H1 (cell line): Measurements from ENCODE around the gene RIPPLY2. TPM values are rescaled to one million over a fixed set of nuclear protein-coding genes. Genes with fewer than 3 reads are reported as not detected.
A peak's percentile ranks its signal among the peaks of the same experiment; 100 is the strongest.

Experiments
- CTCF ChIA-PET: fragments of 300-600 bp; sonication (Branson Sonifier 250); formaldehyde crosslinking; loops from one replicate; lab custom pipeline; 2021; ENCODE audit not compliant: partially characterized antibody; lab: Charles Lee
- POLR2A ChIA-PET: fragments of 300-600 bp; sonication (Branson Sonifier 250); formaldehyde crosslinking; loops from one replicate; lab custom pipeline; 2021; ENCODE audit warnings: inconsistent platforms; ENCODE audit not compliant: partially characterized antibody; lab: Charles Lee
- DNase-seq, 2 experiments: peaks; one replicate each; pipeline versions ENCODE4 v3.0.0 to v3.0.0-alpha.2; 2010 to 2022; ENCODE audit warnings: low spot score in 2 of 2, low read depth in 1 of 2, mixed read lengths in 1 of 2
- FAIRE-seq: peaks from 2 replicates; lab custom pipeline; 2011; peaks lifted over from hg19 to GRCh38; lab: Jason Lieb, UNC
- H2AFZ ChIP-seq: 2 replicates; pipeline ENCODE4 v1.8.1; 2012; ENCODE audit warnings: low read length, inconsistent platforms
- H2AK5ac ChIP-seq: 2 replicates; pipeline ENCODE4 v1.6.1; 2013; ENCODE audit warnings: low read depth, low read length
- H2BK120ac ChIP-seq: replicated peaks from 2 replicates; pipeline ENCODE3; 2013; ENCODE audit warnings: low read depth, low read length, inconsistent platforms
- H2BK12ac ChIP-seq: 2 replicates; pipeline ENCODE4 v1.6.1; 2013; ENCODE audit warnings: low read depth, low read length
- H2BK15ac ChIP-seq: 2 replicates; pipeline ENCODE4 v1.6.1; 2013; ENCODE audit warnings: low read length
- H2BK20ac ChIP-seq: 2 replicates; pipeline ENCODE4 v1.6.1; 2013; ENCODE audit warnings: low read length
- H2BK5ac ChIP-seq: 2 replicates; pipeline ENCODE4 v1.6.1; 2013; ENCODE audit warnings: low read depth, low read length
- H3K14ac ChIP-seq: 2 replicates; pipeline ENCODE4 v1.6.1; 2013; ENCODE audit warnings: inconsistent platforms; ENCODE audit not compliant: insufficient read length
- H3K18ac ChIP-seq: 2 replicates; pipeline ENCODE4 v1.6.1; 2013; ENCODE audit warnings: low read length; ENCODE audit errors: extremely low read depth
- H3K23ac ChIP-seq: 2 replicates; pipeline ENCODE4 v1.6.1; 2013; ENCODE audit warnings: inconsistent platforms; ENCODE audit not compliant: insufficient read length
- H3K23me2 ChIP-seq: 2 replicates; pipeline ENCODE4 v1.6.1; 2013; ENCODE audit warnings: low read depth, low read length
- H3K27ac ChIP-seq: 2 replicates; pipeline ENCODE4 v1.6.1; 2011; ENCODE audit warnings: low read depth, low read length, inconsistent platforms
- H3K27me3 ChIP-seq, 4 experiments: replicated peaks in 1 of 4; 1 replicate in 1 of 4; 2 replicates in 3 of 4; pipeline versions ENCODE4 v1.6.1 to v1.8.1; 2011 to 2013; ENCODE audit warnings: low read length in 3 of 4, mild to moderate bottlenecking in 3 of 4, inconsistent platforms in 2 of 4, mixed read lengths in 2 of 4, moderate library complexity in 1 of 4; ENCODE audit not compliant: control insufficient read depth in 3 of 4, insufficient read depth in 3 of 4; ENCODE audit errors: extremely low read depth in 1 of 4
- H3K36me3 ChIP-seq, 4 experiments: 2 replicates each; pipeline versions ENCODE4 v1.6.1 to v1.8.1; 2011 to 2013; ENCODE audit warnings: mild to moderate bottlenecking in 4 of 4, low read length in 3 of 4, moderate library complexity in 2 of 4, control low read depth in 1 of 4, inconsistent platforms in 1 of 4; ENCODE audit not compliant: insufficient read depth in 4 of 4, control insufficient read depth in 2 of 4
- H3K4ac ChIP-seq: replicated peaks from 2 replicates; pipeline ENCODE3; 2013; ENCODE audit warnings: low read length, low read depth, mixed read lengths, inconsistent platforms; ENCODE audit not compliant: insufficient read length
- H3K4me1 ChIP-seq, 4 experiments: replicated peaks in 1 of 4; 1 replicate in 1 of 4; 2 replicates in 3 of 4; pipeline versions ENCODE4 v1.6.1 to v1.8.1; 2011 to 2013; ENCODE audit warnings: low read length in 3 of 4, inconsistent platforms in 2 of 4, mixed read lengths in 1 of 4; ENCODE audit not compliant: insufficient read depth in 4 of 4, control insufficient read depth in 3 of 4
- H3K4me2 ChIP-seq, 2 experiments: 2 replicates each; pipeline versions ENCODE4 v1.6.1 to v1.8.1; 2011 to 2013; ENCODE audit warnings: low read depth in 2 of 2, low read length in 2 of 2, control low read depth in 1 of 2, inconsistent platforms in 1 of 2, mild to moderate bottlenecking in 1 of 2; ENCODE audit not compliant: insufficient read depth in 1 of 2
- H3K4me3 ChIP-seq, 4 experiments: fragments of 200-600, 300-600 bp in 1 of 4; sonication (generic), shearing (Covaris generic), sonication (Bioruptor Twin) in 1 of 4; 2 replicates each; pipeline versions ENCODE4 v1.5.1 to v1.8.1; 2011 to 2016; ENCODE audit warnings: low read length in 4 of 4, low read depth in 3 of 4, control low read depth in 2 of 4, inconsistent platforms in 2 of 4, mild to moderate bottlenecking in 2 of 4, mixed read lengths in 1 of 4, moderate library complexity in 1 of 4; ENCODE audit not compliant: insufficient read depth in 2 of 4; ENCODE audit errors: extremely low read depth in 1 of 4
- H3K56ac ChIP-seq: replicated peaks from 2 replicates; pipeline ENCODE3; 2013; ENCODE audit warnings: low read depth, mild to moderate bottlenecking, mixed read lengths, low read length, inconsistent platforms; ENCODE audit not compliant: insufficient read length
- H3K79me1 ChIP-seq: 2 replicates; pipeline ENCODE4 v1.6.1; 2013; ENCODE audit warnings: low read depth, low read length, control low read depth
- H3K79me2 ChIP-seq, 2 experiments: 2 replicates each; pipeline versions ENCODE4 v1.6.1 to v1.8.1; 2012 to 2013; ENCODE audit warnings: low read length in 2 of 2, mild to moderate bottlenecking in 2 of 2, inconsistent platforms in 1 of 2; ENCODE audit not compliant: insufficient read depth in 2 of 2, control insufficient read depth in 1 of 2
- H3K9ac ChIP-seq, 4 experiments: replicated peaks in 1 of 4; 1 replicate in 1 of 4; 2 replicates in 3 of 4; pipeline versions ENCODE4 v1.6.1 to v1.8.1; 2011 to 2013; ENCODE audit warnings: low read depth in 3 of 4, low read length in 3 of 4, control low read depth in 2 of 4, mild to moderate bottlenecking in 2 of 4, moderate library complexity in 2 of 4, inconsistent platforms in 1 of 4; ENCODE audit errors: extremely low read depth in 1 of 4
- H3K9me3 ChIP-seq, 2 experiments: 2 replicates each; pipeline versions ENCODE4 v1.6.1 to v1.8.1; 2012 to 2013; ENCODE audit warnings: mild to moderate bottlenecking in 2 of 2, moderate library complexity in 2 of 2, control low read depth in 1 of 2, inconsistent platforms in 1 of 2, low read depth in 1 of 2, low read length in 1 of 2, mixed read lengths in 1 of 2; ENCODE audit not compliant: insufficient read depth in 2 of 2
- H4K20me1 ChIP-seq, 2 experiments: replicated peaks in 1 of 2; 2 replicates each; pipeline versions ENCODE3 to v1.8.1; 2011 to 2013; ENCODE audit warnings: inconsistent platforms in 2 of 2, low read length in 2 of 2, mild to moderate bottlenecking in 1 of 2; ENCODE audit not compliant: insufficient read depth in 2 of 2, control insufficient read depth in 1 of 2
- H4K5ac ChIP-seq: 2 replicates; pipeline ENCODE4 v1.6.1; 2013; ENCODE audit warnings: low read length, low read depth, mixed read lengths, inconsistent platforms; ENCODE audit not compliant: insufficient read length
- H4K8ac ChIP-seq: 2 replicates; pipeline ENCODE4 v1.8.0; 2013; ENCODE audit warnings: mild to moderate bottlenecking, moderate library complexity, low read length, inconsistent platforms; ENCODE audit not compliant: insufficient read depth; ENCODE audit errors: extremely low read depth
- H4K91ac ChIP-seq: replicated peaks from 2 replicates; pipeline ENCODE3; 2013; ENCODE audit warnings: low read length, mixed read lengths, inconsistent platforms; ENCODE audit not compliant: insufficient read length
- GABPA ChIP-seq: IDR thresholded peaks from 2 replicates; pipeline ENCODE4 v1.6.1; 2011; ENCODE audit warnings: mild to moderate bottlenecking, low read length, moderate library complexity, borderline replicate concordance; ENCODE audit not compliant: insufficient read depth
- HDAC2 ChIP-seq, 2 experiments: fragments of 300-600 bp in 1 of 2; sonication (generic) in 1 of 2; IDR thresholded peaks; 2 replicates each; pipeline ENCODE4 v1.6.1; 2011 to 2012; ENCODE audit warnings: low read depth in 2 of 2, low read length in 2 of 2, mild to moderate bottlenecking in 2 of 2, moderate library complexity in 2 of 2, borderline replicate concordance in 1 of 2, inconsistent platforms in 1 of 2
- NANOG ChIP-seq: IDR thresholded peaks from 2 replicates; pipeline ENCODE4 v1.6.1; 2011; ENCODE audit warnings: low read length, low read depth, mild to moderate bottlenecking, inconsistent platforms; ENCODE audit not compliant: insufficient read depth, poor library complexity, severe bottlenecking
- SIN3A ChIP-seq, 2 experiments: IDR thresholded peaks in 1 of 2; conservative IDR thresholded peaks in 1 of 2; 2 replicates each; pipeline ENCODE4 v1.6.1; 2011 to 2012; ENCODE audit warnings: low read length in 2 of 2, improper control_type of control experiment in 1 of 2, low read depth in 1 of 2, mild to moderate bottlenecking in 1 of 2
- SIX5 ChIP-seq: IDR thresholded peaks from 2 replicates; pipeline ENCODE4 v1.6.1; 2011; ENCODE audit warnings: mild to moderate bottlenecking, low read depth, low read length
- SRF ChIP-seq: IDR thresholded peaks from 2 replicates; pipeline ENCODE4 v1.6.1; 2011; ENCODE audit warnings: mild to moderate bottlenecking, low read depth, low read length, moderate library complexity
- TEAD4 ChIP-seq: IDR thresholded peaks from 2 replicates; pipeline ENCODE4 v1.6.1; 2012; ENCODE audit warnings: low read depth, low read length, inconsistent platforms, mixed read lengths
- YY1 ChIP-seq: IDR thresholded peaks from 2 replicates; pipeline ENCODE4 v1.6.1; 2011; ENCODE audit warnings: low read depth, mild to moderate bottlenecking, low read length
- WGBS, 2 experiments: shearing (Covaris generic) in 1 of 2; methylation state at CpG; one replicate each; pipeline versions ENCODE4 v1.1.6 to v1.1.7; 2013 to 2015; ENCODE audit warnings: low lambda C conversion rate in 2 of 2, mixed read lengths in 2 of 2, inconsistent platforms in 1 of 2, low coverage in 1 of 2, missing lambda C conversion rate in 1 of 2; ENCODE audit not compliant: insufficient replicate concordance in 2 of 2, insufficient coverage in 1 of 2, insufficient read length in 1 of 2; ENCODE audit errors: extremely low coverage in 1 of 2, missing lambda C conversion rate in 1 of 2; 5-methylcytosine and 5-hydroxymethylcytosine counted together
- polyA plus RNA-seq, 7 experiments: library from polyadenylated mRNA; depleted of rRNA in 3 of 7; stranded (reverse) in 5 of 7; unstranded in 2 of 7; fragments of >200 nt in 5 of 7; fragments of 200-250 nt in 2 of 7; gene quantifications; 1 replicate in 5 of 7; 2 replicates in 1 of 7; 4 replicates in 1 of 7; pipeline versions ENCODE4 v1.2.1 to v1.2.3, GENCODE V29; 2011 to 2013; ENCODE audit warnings: missing spikeins in 2 of 7, mixed read lengths in 2 of 7
- total RNA-seq: library from RNA; stranded (reverse); fragmentation: NEBNext Ultra II Directional; extraction: Animal tissue kit (Norgen Biotek cat#: 25700); gene quantifications from 2 replicates; pipeline ENCODE4 v1.2.1, GENCODE V29; 2021
- TF ChIP-seq, protein P1 (sequence below): IDR thresholded peaks from 2 replicates; pipeline ENCODE4 v1.6.1; 2012; ENCODE audit warnings: inconsistent platforms
- TF ChIP-seq, protein P2 (sequence below), 3 experiments: IDR thresholded peaks; 1 replicate in 2 of 3; 2 replicates in 1 of 3; pipeline versions ENCODE4 v1.5.1 to v1.6.1; 2011; ENCODE audit warnings: low read length in 3 of 3, mild to moderate bottlenecking in 3 of 3, inconsistent platforms in 2 of 3, low read depth in 1 of 3, moderate library complexity in 1 of 3; ENCODE audit not compliant: insufficient read depth in 1 of 3; ENCODE audit errors: control extremely low read depth in 1 of 3

RIPPLY2 gene
- total and polyA plus RNA-seq, 2 of the 8 experiments (the other 6 are each of a cell fraction or from before 2014, with no cell fraction given), result 0.74 to 1.5 TPM

DNA sequence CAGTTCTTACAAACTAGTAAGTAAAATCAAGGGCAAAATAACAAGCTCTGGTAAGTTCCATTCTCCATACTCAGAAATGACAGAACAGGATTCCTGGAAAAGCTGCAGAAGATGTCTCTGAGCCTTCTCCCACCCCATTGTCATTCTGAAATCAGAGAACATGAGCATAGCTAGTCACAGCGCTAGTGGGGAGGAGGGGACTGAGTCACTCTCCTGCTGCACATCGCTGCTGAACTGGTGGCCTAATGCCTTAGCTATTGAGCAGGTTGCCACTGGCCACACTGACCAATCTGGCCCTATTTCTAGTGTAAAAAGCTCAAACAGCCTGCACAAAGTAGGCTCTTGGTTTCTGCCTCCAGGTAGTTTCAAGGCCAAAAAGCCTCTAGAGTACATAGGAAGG lies 26.1 kb upstream of the RIPPLY2 start:
- Histone ChIP-seq H3K36me3 (no peaks in the 10 kb centered on the region), H4K20me1 (no peaks in the 10 kb centered on the region), H3K27me3 (no peaks in the 10 kb centered on the region), H3K9me3 (no peaks in the 10 kb centered on the region; a peak in 1 of 4 replicates), H2BK120ac (no peak overlapping the region), H2AFZ (0 out of 2 replicates have a peak overlapping the region, but pooled peaks have one; percentile 15), H3K4me1 (peaks cover 0 to 5% (median 1%) of the 10 kb centered on the region in 4 experiments; a peak in 1 of 7 replicates), H3K18ac (no peak overlapping the region), H2BK5ac (no peak overlapping the region), H2BK12ac (no peak overlapping the region), H4K91ac (no peak overlapping the region), H3K79me1 (no peaks in the 10 kb centered on the region), H4K5ac (no peak overlapping the region), H3K4me3 (no peak overlapping the region), H2BK15ac (no peak overlapping the region), H3K23ac (no peak overlapping the region), H3K9ac (no peak overlapping the region), H3K14ac (no peak overlapping the region), H2BK20ac (no peak overlapping the region), H4K8ac (no peak overlapping the region), H3K23me2 (no peaks in the 10 kb centered on the region), H3K79me2 (no peaks in the 10 kb centered on the region), H3K4me2 (peak overlapping the region in 1 of 2 experiments; percentile 18; a peak in 1 of 4 replicates), H3K4ac (no peak overlapping the region), H3K56ac (no peak overlapping the region), H2AK5ac (no peak overlapping the region), H3K27ac (no peak overlapping the region)
- no peak for FAIRE-seq
- no peak for DNase-seq
- ChIA-PET CTCF (interaction anchor here (1.1 to 1.2 kb wide), 3 partner anchors 8 to 22 kb away, joined by 3 to 5 read pairs (median 3); no protein-coding TSS in a partner anchor), POLR2A (no interaction called here)
- 63% methylated on average over 2 of the region's 2 CpGs; no CpG with 5 or more reads in 1 of the 2 experiments for WGBS, 2 experiments
- no peak for TF ChIP-seq SIX5
- TF ChIP-seq NANOG, result no peak
- no peak for TF ChIP-seq YY1
- TF ChIP-seq, protein P1, sequence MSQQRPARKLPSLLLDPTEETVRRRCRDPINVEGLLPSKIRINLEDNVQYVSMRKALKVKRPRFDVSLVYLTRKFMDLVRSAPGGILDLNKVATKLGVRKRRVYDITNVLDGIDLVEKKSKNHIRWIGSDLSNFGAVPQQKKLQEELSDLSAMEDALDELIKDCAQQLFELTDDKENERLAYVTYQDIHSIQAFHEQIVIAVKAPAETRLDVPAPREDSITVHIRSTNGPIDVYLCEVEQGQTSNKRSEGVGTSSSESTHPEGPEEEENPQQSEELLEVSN, result no peak
- TF ChIP-seq, protein P2, sequence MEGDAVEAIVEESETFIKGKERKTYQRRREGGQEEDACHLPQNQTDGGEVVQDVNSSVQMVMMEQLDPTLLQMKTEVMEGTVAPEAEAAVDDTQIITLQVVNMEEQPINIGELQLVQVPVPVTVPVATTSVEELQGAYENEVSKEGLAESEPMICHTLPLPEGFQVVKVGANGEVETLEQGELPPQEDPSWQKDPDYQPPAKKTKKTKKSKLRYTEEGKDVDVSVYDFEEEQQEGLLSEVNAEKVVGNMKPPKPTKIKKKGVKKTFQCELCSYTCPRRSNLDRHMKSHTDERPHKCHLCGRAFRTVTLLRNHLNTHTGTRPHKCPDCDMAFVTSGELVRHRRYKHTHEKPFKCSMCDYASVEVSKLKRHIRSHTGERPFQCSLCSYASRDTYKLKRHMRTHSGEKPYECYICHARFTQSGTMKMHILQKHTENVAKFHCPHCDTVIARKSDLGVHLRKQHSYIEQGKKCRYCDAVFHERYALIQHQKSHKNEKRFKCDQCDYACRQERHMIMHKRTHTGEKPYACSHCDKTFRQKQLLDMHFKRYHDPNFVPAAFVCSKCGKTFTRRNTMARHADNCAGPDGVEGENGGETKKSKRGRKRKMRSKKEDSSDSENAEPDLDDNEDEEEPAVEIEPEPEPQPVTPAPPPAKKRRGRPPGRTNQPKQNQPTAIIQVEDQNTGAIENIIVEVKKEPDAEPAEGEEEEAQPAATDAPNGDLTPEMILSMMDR (IDR thresholded peaks at IDR 0.05; ENCODE audit: control extremely low read depth in 1 of 3, insufficient read depth in 1 of 3, low read depth in 1 of 3, low read length in 3 of 3), result no peak
- no peak for TF ChIP-seq GABPA
- no peak for TF ChIP-seq TEAD4
- no peak for TF ChIP-seq HDAC2 (IDR thresholded peaks at IDR 0.05; ENCODE audit: borderline replicate concordance in 1 of 2, low read depth in 2 of 2, low read length in 2 of 2)
- no peak for TF ChIP-seq SIN3A (conservative IDR thresholded peaks at IDR 0.05 in 1 of 2, IDR thresholded peaks at IDR 0.05 in 1 of 2; ENCODE audit: low read depth in 1 of 2, low read length in 2 of 2)
- TF ChIP-seq SRF, result no peak
